Sigmoid colon (tissue), 7 donors: ENCODE measurements around the gene CCDC198. TPM values are rescaled to one million over a fixed set of nuclear protein-coding genes. Genes with fewer than 3 reads are reported as not detected.

ENCODE experiments used
- DNase-seq: peaks from one replicate; pipeline ENCODE4 v3.0.0-alpha.2; 2019
- H3K27ac ChIP-seq, 4 donors: fragments of 200-600 bp; sonication (generic); one replicate each; pipeline ENCODE4 v1.5.1; 2016 to 2019; ENCODE audit warnings: mild to moderate bottlenecking in 1 of 4
- H3K27me3 ChIP-seq, 3 donors: fragments of 200-600 bp; sonication (generic); one replicate each; pipeline ENCODE4 v1.5.1; 2019; ENCODE audit warnings: mild to moderate bottlenecking in 1 of 3
- H3K36me3 ChIP-seq, 4 donors: fragments of 200-600 bp; sonication (generic); one replicate each; pipeline ENCODE4 v1.5.1; 2016 to 2019
- H3K4me1 ChIP-seq, 4 donors: fragments of 200-600 bp; sonication (generic); one replicate each; pipeline ENCODE4 v1.5.1; 2017 to 2019
- H3K4me3 ChIP-seq, 4 donors: fragments of 200-600 bp; sonication (generic); one replicate each; pipeline ENCODE4 v1.5.1; 2017 to 2019; ENCODE audit warnings: mild to moderate bottlenecking in 2 of 4, moderate library complexity in 1 of 4
- H3K9me3 ChIP-seq, 4 donors: fragments of 200-600 bp in 3 of 4; sonication (generic) in 3 of 4; one replicate each; pipeline versions ENCODE4 v1.5.1 to v1.6.1; 2013 to 2019
- EP300 ChIP-seq, 4 donors: sonication (generic); formaldehyde crosslinking; IDR thresholded peaks; one replicate each; pipeline ENCODE4 v1.6.1; 2017; ENCODE audit warnings: antibody characterized with exemption in 4 of 4
- POLR2A ChIP-seq, 2 donors: fragments of 450-650 bp; IDR thresholded peaks; one replicate each; pipeline ENCODE4 v1.6.1; 2016; ENCODE audit warnings: antibody characterized with exemption in 2 of 2, mild to moderate bottlenecking in 2 of 2, moderate library complexity in 2 of 2
- POLR2AphosphoS5 ChIP-seq, 4 donors: sonication (generic); formaldehyde crosslinking; IDR thresholded peaks; one replicate each; pipeline ENCODE4 v1.6.1; 2017; ENCODE audit warnings: antibody characterized with exemption in 4 of 4
- WGBS, 2 donors: extraction: QIAGEN DNeasy Blood & Tissue Kit; methylation state at CpG; one replicate each; pipeline ENCODE4 v1.1.7; 2013; 5-methylcytosine and 5-hydroxymethylcytosine counted together
- intact Hi-C: fragments of 100-400 bp; cut with DNase I; formaldehyde crosslinking; loops from one replicate; pipeline ENCODE4 v1.15.1; 2023
- polyA plus RNA-seq, 3 donors: library from polyadenylated mRNA; stranded (reverse); fragments of 200-250 nt; gene quantifications; one replicate each; pipeline ENCODE4 v1.2.3, GENCODE V29; 2013
- total RNA-seq, 4 donors: library from RNA; depleted of rRNA; stranded (reverse); fragments of >200 nt; gene quantifications; one replicate each; pipeline ENCODE4 v1.1.0, GENCODE V29; 2016
- TF ChIP-seq, protein P1 (sequence below), 4 experiments: fragments of 450-650 bp in 3 of 4; fragments of 200-600 bp in 1 of 4; IDR thresholded peaks; one replicate each; pipeline ENCODE4 v1.5.1; 2016 to 2019; ENCODE audit warnings: antibody characterized with exemption in 4 of 4, mild to moderate bottlenecking in 3 of 4, moderate library complexity in 2 of 4
- donor health status: healthy with polysubstance abuse.
- donor health status: Bipolar disorder and iron deficiency.
- donor health status: healthy.

CCDC198 gene, protein sequence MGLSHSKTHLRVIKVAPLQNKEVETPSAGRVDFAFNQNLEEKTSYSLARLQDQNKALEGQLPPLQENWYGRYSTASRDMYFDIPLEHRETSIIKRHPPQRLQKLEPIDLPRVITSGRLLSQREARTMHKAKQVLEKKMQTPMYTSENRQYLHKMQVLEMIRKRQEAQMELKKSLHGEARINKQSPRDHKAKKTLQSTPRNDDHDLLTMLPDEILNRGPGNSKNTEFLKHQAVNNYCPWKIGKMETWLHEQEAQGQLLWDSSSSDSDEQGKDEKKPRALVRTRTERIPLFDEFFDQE
- total RNA-seq (not detected), polyA plus RNA-seq (not detected)

DNA sequence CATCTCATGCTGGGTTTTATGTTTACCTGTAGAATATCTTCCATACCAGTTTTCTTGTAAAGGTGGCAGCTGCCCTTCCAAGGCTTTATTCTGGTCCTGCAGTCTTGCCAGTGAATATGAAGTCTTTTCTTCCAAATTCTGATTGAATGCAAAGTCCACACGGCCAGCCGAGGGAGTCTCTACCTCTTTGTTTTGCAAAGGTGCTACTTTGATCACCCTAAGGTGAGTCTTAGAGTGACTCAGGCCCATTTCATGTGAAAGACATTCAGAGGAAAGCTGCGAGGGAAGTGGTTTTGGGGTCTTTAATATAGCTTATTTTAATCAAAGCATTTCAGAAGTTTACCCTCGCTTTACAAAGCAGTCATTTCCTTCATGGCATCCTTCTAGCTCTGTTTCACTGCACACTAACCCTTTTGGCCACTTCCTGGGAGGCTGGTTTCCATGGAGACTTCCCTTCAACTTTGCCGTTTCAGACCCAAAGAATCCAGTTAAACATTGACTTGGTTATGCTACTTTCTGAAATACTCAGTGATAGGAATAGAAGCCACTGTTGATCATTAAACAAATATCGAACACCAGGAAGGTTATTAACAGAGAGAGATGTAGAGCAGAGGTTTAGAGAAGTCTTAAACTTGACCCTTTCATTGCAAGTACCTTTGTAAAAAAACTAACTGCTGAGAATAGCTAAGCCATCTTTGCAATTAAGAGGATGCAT, at the start of gene CCDC198:
Gene CCDC198 (minus strand): TSS at position 391 of the 715 bp plus-strand sequence. CDS start 142 bp downstream, at position 249.
- no peak for DNase-seq
- Histone ChIP-seq H3K27me3 (no peaks in the 10 kb centered on the region), H3K4me3 (no peak within 1 kb of the TSS), H3K27ac (no peak within 1 kb of the TSS), H3K4me1 (peaks cover 0 to 4% (median 0%) of the 10 kb centered on the region in 4 donors), H3K36me3 (no peaks in the 10 kb centered on the region), H3K9me3 (no peaks in the 10 kb centered on the region)
- WGBS, 2 donors = 7 to 36% methylated on average over 6 of the region's 6 CpGs
- intact Hi-C loops = no loop called here
- TF ChIP-seq POLR2AphosphoS5 (IDR thresholded peaks at IDR 0.05) (no peak), EP300 (IDR thresholded peaks at IDR 0.05) (no peak), POLR2A (IDR thresholded peaks at IDR 0.05) (no peak)
- TF ChIP-seq, protein P1, sequence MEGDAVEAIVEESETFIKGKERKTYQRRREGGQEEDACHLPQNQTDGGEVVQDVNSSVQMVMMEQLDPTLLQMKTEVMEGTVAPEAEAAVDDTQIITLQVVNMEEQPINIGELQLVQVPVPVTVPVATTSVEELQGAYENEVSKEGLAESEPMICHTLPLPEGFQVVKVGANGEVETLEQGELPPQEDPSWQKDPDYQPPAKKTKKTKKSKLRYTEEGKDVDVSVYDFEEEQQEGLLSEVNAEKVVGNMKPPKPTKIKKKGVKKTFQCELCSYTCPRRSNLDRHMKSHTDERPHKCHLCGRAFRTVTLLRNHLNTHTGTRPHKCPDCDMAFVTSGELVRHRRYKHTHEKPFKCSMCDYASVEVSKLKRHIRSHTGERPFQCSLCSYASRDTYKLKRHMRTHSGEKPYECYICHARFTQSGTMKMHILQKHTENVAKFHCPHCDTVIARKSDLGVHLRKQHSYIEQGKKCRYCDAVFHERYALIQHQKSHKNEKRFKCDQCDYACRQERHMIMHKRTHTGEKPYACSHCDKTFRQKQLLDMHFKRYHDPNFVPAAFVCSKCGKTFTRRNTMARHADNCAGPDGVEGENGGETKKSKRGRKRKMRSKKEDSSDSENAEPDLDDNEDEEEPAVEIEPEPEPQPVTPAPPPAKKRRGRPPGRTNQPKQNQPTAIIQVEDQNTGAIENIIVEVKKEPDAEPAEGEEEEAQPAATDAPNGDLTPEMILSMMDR (IDR thresholded peaks at IDR 0.05) = no peak

DNA sequence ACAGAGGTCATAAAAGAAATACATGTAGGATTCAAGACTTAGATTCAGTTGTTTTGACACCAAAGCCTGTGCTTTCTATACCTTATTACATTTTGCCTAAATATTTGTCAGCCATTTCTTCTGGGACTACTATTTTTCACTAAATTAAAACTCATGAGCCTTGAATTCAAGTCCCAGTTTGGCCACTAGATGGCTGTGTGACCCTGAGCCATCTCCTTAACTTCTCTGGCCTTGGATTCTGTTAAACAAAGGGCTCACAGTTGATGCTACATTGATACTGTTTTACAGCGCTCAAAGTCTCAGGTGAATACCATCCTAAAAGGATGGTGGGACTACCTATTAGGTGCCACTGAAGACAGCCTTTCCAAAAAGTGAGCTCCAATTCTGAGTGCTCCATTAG, 39.6 kb upstream of the CCDC198 start:
- Histone ChIP-seq H3K4me1 (no peaks in the 10 kb centered on the region), H3K36me3 (no peaks in the 10 kb centered on the region), H3K4me3 (no peak overlapping the region), H3K27me3 (no peaks in the 10 kb centered on the region), H3K9me3 (no peaks in the 10 kb centered on the region), H3K27ac (no peak overlapping the region)
- TF ChIP-seq POLR2A (IDR thresholded peaks at IDR 0.05) (no peak), EP300 (IDR thresholded peaks at IDR 0.05) (no peak), POLR2AphosphoS5 (IDR thresholded peaks at IDR 0.05) (no peak)
- TF ChIP-seq, protein P1 (IDR thresholded peaks at IDR 0.05) = no peak
- intact Hi-C loops = no loop called here
- WGBS, 2 donors = 67 to 77% methylated on average over 1 of the region's 1 CpG
- DNase-seq = no peak

DNA sequence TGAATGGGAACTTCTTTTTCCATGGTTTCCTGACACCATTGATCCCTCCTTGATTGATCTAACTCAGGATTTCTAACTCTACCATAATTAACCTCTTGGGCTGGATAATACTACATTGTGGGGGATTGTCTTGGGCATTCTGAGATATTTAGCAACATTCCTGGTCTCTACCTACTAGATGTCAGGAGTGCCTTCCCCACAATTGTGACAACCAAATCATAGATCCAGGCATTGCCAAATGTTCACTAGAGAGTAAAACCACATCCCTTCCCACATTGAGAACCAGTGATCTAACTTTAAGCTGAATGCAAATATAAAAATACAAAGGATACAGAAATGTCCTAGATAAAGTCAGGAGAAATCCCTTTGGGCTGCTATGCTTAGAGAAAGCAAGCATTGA, 36.9 kb upstream of the CCDC198 start:
- Histone ChIP-seq H3K9me3 (no peaks in the 10 kb centered on the region), H3K27me3 (no peaks in the 10 kb centered on the region), H3K4me3 (no peak overlapping the region), H3K27ac (no peak overlapping the region), H3K36me3 (no peaks in the 10 kb centered on the region), H3K4me1 (no peaks in the 10 kb centered on the region)
- no peak for DNase-seq
- TF ChIP-seq POLR2A (IDR thresholded peaks at IDR 0.05) = no peak
- TF ChIP-seq, protein P1 (IDR thresholded peaks at IDR 0.05) = no peak
- TF ChIP-seq EP300 (IDR thresholded peaks at IDR 0.05) = no peak
- TF ChIP-seq POLR2AphosphoS5 (IDR thresholded peaks at IDR 0.05) = no peak
- intact Hi-C loops = no loop called here

GRCh38 chr14:57526942-57527341, 33.3 kb upstream of the CCDC198 start:
- Histone ChIP-seq H3K27me3 (no peaks in the 10 kb centered on the region), H3K4me3 (no peak overlapping the region), H3K9me3 (peaks cover 0 to 4% (median 1%) of the 10 kb centered on the region in 4 donors), H3K36me3 (no peaks in the 10 kb centered on the region), H3K27ac (no peak overlapping the region), H3K4me1 (no peaks in the 10 kb centered on the region)
- no peak for DNase-seq
- intact Hi-C loops = no loop called here
- TF ChIP-seq POLR2A (IDR thresholded peaks at IDR 0.05) = no peak
- TF ChIP-seq POLR2AphosphoS5 (IDR thresholded peaks at IDR 0.05) = no peak
- TF ChIP-seq, protein P1 (IDR thresholded peaks at IDR 0.05) = no peak
- no peak for TF ChIP-seq EP300 (IDR thresholded peaks at IDR 0.05)
- 60 to 64% methylated on average over 3 of the region's 3 CpGs for WGBS, 2 donors
